GM21529 (cell line): ENCODE data around the gene MFNG.

Experiments used
- ATAC-seq: cut with Tn5 transposase; IDR thresholded peaks from one replicate; pipeline ENCODE4 v1.9.1; 2021; ENCODE audit not compliant: unreplicated experiment

Gene MFNG

GRCh38 chr22:37427135-37427710 is 59.0 kb downstream of the MFNG start, which contains the start of gene ELFN2:
Gene ELFN2, minus strand, starts transcription at chr22:37427479. Its CDS starts 51,945 bp downstream, at chr22:37375534.
- ATAC-seq, result no peak

- no peak for ATAC-seq
Measured at GRCh38 chr22:37426706-37427134, 59.5 kb downstream of the MFNG start.

GRCh38 chr22:37425800-37426705 is 60.1 kb downstream of the MFNG start:
- no peak for ATAC-seq

GRCh38 chr22:37425369-37425768 is 60.8 kb downstream of the MFNG start:
- ATAC-seq, result no peak

GRCh38 chr22:37423283-37423682 is 62.9 kb downstream of the MFNG start:
- ATAC-seq, result no peak

- no peak for ATAC-seq
Measured at GRCh38 chr22:37421468-37421877, 64.7 kb downstream of the MFNG start.

- no peak for ATAC-seq
Measured at GRCh38 chr22:37420686-37421467, 65.3 kb downstream of the MFNG start.

GRCh38 chr22:37419969-37420685 is 66.1 kb downstream of the MFNG start:
- ATAC-seq, result no peak

GRCh38 chr22:37419370-37419968 is 66.7 kb downstream of the MFNG start:
- ATAC-seq, result no peak
